HepG2 (cell line): Measurements from ENCODE around the gene STIP1. TPM values are rescaled to one million over a fixed set of nuclear protein-coding genes. Genes with fewer than 3 reads are reported as not detected.

Source experiments
- BHLHE40 ChIP-seq: IDR thresholded peaks from 2 replicates; pipeline ENCODE4 v1.6.1; 2011; ENCODE audit warnings: low read length, improper control_type of control experiment
- GABPA ChIP-seq, 2 experiments: IDR thresholded peaks; 2 replicates each; pipeline ENCODE4 v1.6.1; 2011 to 2016; ENCODE audit warnings: low read depth in 2 of 2, low read length in 1 of 2, missing biosample characterization in 1 of 2, missing genetic modification characterization in 1 of 2
- GTF2F1 ChIP-seq: fragments of 150-350 bp; IDR thresholded peaks from 2 replicates; pipeline ENCODE4 v1.6.1; 2014; ENCODE audit warnings: low read length
- KDM1A ChIP-seq: IDR thresholded peaks from 2 replicates; pipeline ENCODE4 v1.6.1; 2016; ENCODE audit warnings: missing compliant biosample characterization
- KDM5A ChIP-seq: fragments of 200-600 bp; sonication (generic); IDR thresholded peaks from 2 replicates; pipeline ENCODE4 v1.7.0; 2018; ENCODE audit warnings: antibody characterized with exemption, mild to moderate bottlenecking, low read length, borderline replicate concordance
- MED13 ChIP-seq: sonication (generic); formaldehyde crosslinking; IDR thresholded peaks from 2 replicates; pipeline ENCODE4 v1.5.0; 2020; ENCODE audit warnings: missing genetic modification reagents
- MIER3 ChIP-seq: IDR thresholded peaks from 2 replicates; pipeline ENCODE4 v1.6.1; 2016; ENCODE audit warnings: missing compliant biosample characterization, borderline replicate concordance
- NKX3-1 ChIP-seq: sonication (generic); formaldehyde crosslinking; IDR thresholded peaks from 2 replicates; pipeline ENCODE4 v1.5.0; 2020; ENCODE audit warnings: missing genetic modification reagents
- REXO4 ChIP-seq: sonication (generic); formaldehyde crosslinking; IDR thresholded peaks from 2 replicates; pipeline ENCODE4 v1.8.0; 2022; ENCODE audit warnings: missing genetic modification reagents, mild to moderate bottlenecking, borderline replicate concordance
- RFX3 ChIP-seq: IDR thresholded peaks from 2 replicates; pipeline ENCODE4 v1.6.1; 2016; ENCODE audit warnings: missing biosample characterization, missing genetic modification reagents
- SATB2 ChIP-seq: sonication (generic); formaldehyde crosslinking; IDR thresholded peaks from 2 replicates; pipeline ENCODE4 v1.5.0; 2020; ENCODE audit warnings: missing genetic modification reagents
- TSC22D2 ChIP-seq: sonication (generic); formaldehyde crosslinking; IDR thresholded peaks from 2 replicates; pipeline ENCODE4 v1.5.1; 2020; ENCODE audit warnings: missing genetic modification reagents, mild to moderate bottlenecking, borderline replicate concordance
- YEATS2 ChIP-seq: sonication (generic); formaldehyde crosslinking; IDR thresholded peaks from 2 replicates; pipeline ENCODE4 v1.4.0; 2020; ENCODE audit warnings: missing genetic modification reagents, borderline replicate concordance
- ZFP36L2 ChIP-seq: sonication (generic); formaldehyde crosslinking; IDR thresholded peaks from 2 replicates; pipeline ENCODE4 v1.4.0; 2020; ENCODE audit warnings: missing genetic modification reagents
- ZNF225 ChIP-seq: sonication (generic); formaldehyde crosslinking; IDR thresholded peaks from 2 replicates; pipeline ENCODE4 v1.4.0; 2020; ENCODE audit warnings: mild to moderate bottlenecking, missing genetic modification reagents
- ZNF335 ChIP-seq: sonication (generic); formaldehyde crosslinking; IDR thresholded peaks from 2 replicates; pipeline ENCODE4 v1.4.0; 2020; ENCODE audit warnings: missing genetic modification reagents
- ZNF343 ChIP-seq: sonication (generic); formaldehyde crosslinking; IDR thresholded peaks from 2 replicates; pipeline ENCODE4 v1.4.0; 2020; ENCODE audit warnings: mild to moderate bottlenecking, missing genetic modification reagents
- ZNF501 ChIP-seq: sonication (generic); formaldehyde crosslinking; IDR thresholded peaks from 2 replicates; pipeline ENCODE4 v1.5.1; 2020; ENCODE audit warnings: mild to moderate bottlenecking, moderate library complexity, missing genetic modification reagents
- ZNF850 ChIP-seq: sonication (generic); formaldehyde crosslinking; conservative IDR thresholded peaks from 2 replicates; pipeline ENCODE4 v1.9.0; 2021; ENCODE audit warnings: mild to moderate bottlenecking, missing genetic modification reagents
- ZSCAN29 ChIP-seq: sonication (generic); formaldehyde crosslinking; conservative IDR thresholded peaks from 2 replicates; pipeline ENCODE4 v1.4.0; 2020; ENCODE audit warnings: mild to moderate bottlenecking, missing genetic modification reagents
- polyA plus RNA-seq, 8 experiments: library from polyadenylated mRNA; depleted of rRNA in 3 of 8; stranded (reverse) in 7 of 8; unstranded in 1 of 8; fragments of >200 nt; fragmentation: Illumina TruSeq in 4 of 8; extraction: Trizol in 4 of 8; gene quantifications; 2 replicates each; pipeline versions ENCODE4 v1.2.1 to v1.2.3, GENCODE V29; 2011 to 2016; ENCODE audit warnings: low read depth in 4 of 8, missing spikeins in 1 of 8, mixed read lengths in 1 of 8; ENCODE audit not compliant: insufficient read depth in 1 of 8
- total RNA-seq, 5 experiments: library from RNA; depleted of rRNA; stranded (reverse); fragments of >200 nt; fragmentation: Illumina TruSeq; extraction: Trizol; gene quantifications; 2 replicates each; pipeline ENCODE4 v1.2.3, GENCODE V29; 2016; ENCODE audit warnings: low read depth in 1 of 5
- TF ChIP-seq, protein P1 (sequence below), 2 experiments: sonication (generic) in 1 of 2; formaldehyde crosslinking in 1 of 2; IDR thresholded peaks; 2 replicates each; pipeline versions ENCODE4 v1.4.0 to v1.6.1; 2018 to 2020; ENCODE audit warnings: missing genetic modification reagents in 2 of 2, borderline replicate concordance in 1 of 2, low read depth in 1 of 2, mild to moderate bottlenecking in 1 of 2, missing biosample characterization in 1 of 2
- TF ChIP-seq, protein P2 (sequence below): IDR thresholded peaks from 2 replicates; pipeline ENCODE4 v1.6.1; 2016; ENCODE audit warnings: missing compliant biosample characterization, missing genetic modification reagents, borderline replicate concordance
- TF ChIP-seq, protein P3 (sequence below): sonication (generic); formaldehyde crosslinking; IDR thresholded peaks from 2 replicates; pipeline ENCODE4 v1.4.0; 2020; ENCODE audit warnings: missing genetic modification reagents, low read depth, mild to moderate bottlenecking, borderline replicate concordance

STIP1 gene
- total and polyA plus RNA-seq, 2 of the 13 experiments (the other 11 are each of a cell fraction or from before 2014, with no cell fraction given), result 81.1 to 217 TPM

DNA sequence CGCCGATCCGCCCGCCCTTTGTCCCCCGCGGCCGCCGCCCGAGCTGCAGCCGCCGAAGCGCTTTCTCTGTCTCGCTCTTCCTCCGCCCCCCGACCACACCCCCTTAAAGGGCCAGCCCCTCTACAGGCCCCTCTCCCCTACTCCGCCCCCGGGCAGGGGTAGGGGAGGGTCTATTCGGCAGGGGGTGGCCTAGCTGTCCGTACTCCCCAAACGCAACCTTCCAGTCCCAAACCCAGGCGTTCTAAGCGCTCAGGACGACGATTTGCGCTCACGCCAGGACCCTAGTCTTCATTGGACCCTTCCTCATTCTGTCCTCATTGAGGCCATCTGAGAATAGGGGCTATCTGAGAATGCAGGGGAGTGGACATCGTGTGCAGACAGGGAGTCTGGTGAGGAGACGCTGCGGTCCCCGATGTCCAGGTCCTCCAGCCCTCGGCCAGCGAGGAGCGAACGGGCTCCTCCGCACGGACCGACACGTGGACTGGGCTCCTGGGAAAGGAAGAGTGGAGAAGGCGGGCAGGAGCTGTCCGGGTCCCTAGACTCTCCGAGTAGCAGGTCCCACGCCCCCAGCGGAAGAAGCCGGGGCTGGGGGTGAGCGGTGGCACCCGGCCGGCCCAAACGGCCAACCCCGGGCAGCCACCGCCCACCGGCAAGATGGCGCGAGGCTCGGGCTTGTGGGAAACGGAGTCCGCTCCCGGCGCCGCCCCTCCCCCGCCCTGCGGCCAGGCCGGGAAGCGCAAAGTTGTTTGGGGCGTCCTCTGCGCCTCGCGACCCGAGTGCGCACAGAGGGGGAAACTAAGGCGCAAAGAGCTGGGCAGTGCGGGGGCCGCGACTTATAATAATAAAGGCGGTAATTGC, 61.1 kb downstream of the STIP1 start, which contains the start of gene PPP1R14B (continued):
- TF ChIP-seq, protein P1, sequence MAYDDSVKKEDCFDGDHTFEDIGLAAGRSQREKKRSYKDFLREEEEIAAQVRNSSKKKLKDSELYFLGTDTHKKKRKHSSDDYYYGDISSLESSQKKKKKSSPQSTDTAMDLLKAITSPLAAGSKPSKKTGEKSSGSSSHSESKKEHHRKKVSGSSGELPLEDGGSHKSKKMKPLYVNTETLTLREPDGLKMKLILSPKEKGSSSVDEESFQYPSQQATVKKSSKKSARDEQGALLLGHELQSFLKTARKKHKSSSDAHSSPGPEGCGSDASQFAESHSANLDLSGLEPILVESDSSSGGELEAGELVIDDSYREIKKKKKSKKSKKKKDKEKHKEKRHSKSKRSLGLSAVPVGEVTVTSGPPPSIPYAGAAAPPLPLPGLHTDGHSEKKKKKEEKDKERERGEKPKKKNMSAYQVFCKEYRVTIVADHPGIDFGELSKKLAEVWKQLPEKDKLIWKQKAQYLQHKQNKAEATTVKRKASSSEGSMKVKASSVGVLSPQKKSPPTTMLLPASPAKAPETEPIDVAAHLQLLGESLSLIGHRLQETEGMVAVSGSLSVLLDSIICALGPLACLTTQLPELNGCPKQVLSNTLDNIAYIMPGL (CRISPR knock-in tag; IDR thresholded peaks at IDR 0.05; ENCODE audit: borderline replicate concordance in 1 of 2, low read depth in 1 of 2), result peak; percentile 24 to 44; a peak in 2 of 4 replicates
- TF ChIP-seq GTF2F1 (no peak), TSC22D2 (CRISPR knock-in tag) (no peak), ZFP36L2 (no peak), MIER3 (CRISPR knock-in tag) (no peak; the same call in 1 of the 2 replicates), BHLHE40 (no peak), ZNF850 (CRISPR knock-in tag) (no peak), KDM5A (peak; percentile 41; the same call in 1 of the 2 replicates), RFX3 (CRISPR knock-in tag) (no peak), ZNF343 (CRISPR knock-in tag) (no peak), NKX3-1 (CRISPR knock-in tag) (no peak), ZNF501 (CRISPR knock-in tag) (peak; percentile 76), YEATS2 (CRISPR knock-in tag) (no peak; the same call in 1 of the 2 replicates), ZNF335 (CRISPR knock-in tag) (peak; percentile 66; the same call in 1 of the 2 replicates), REXO4 (no peak), ZNF225 (CRISPR knock-in tag) (no peak; the same call in 1 of the 2 replicates), ZSCAN29 (CRISPR knock-in tag) (no peak), SATB2 (CRISPR knock-in tag) (no peak), MED13 (CRISPR knock-in tag) (no peak), GABPA (IDR thresholded peaks at IDR 0.05; ENCODE audit: low read depth, low read length) (no peak), GABPA (CRISPR knock-in tag; IDR thresholded peaks at IDR 0.05; ENCODE audit: low read depth) (peak; percentile 57; the same call in 1 of the 2 replicates), KDM1A (CRISPR knock-in tag) (no peak)
- TF ChIP-seq, protein P2, sequence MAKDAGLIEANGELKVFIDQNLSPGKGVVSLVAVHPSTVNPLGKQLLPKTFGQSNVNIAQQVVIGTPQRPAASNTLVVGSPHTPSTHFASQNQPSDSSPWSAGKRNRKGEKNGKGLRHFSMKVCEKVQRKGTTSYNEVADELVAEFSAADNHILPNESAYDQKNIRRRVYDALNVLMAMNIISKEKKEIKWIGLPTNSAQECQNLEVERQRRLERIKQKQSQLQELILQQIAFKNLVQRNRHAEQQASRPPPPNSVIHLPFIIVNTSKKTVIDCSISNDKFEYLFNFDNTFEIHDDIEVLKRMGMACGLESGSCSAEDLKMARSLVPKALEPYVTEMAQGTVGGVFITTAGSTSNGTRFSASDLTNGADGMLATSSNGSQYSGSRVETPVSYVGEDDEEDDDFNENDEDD (CRISPR knock-in tag), result no peak; the same call in 1 of the 2 replicates
- TF ChIP-seq, protein P3, sequence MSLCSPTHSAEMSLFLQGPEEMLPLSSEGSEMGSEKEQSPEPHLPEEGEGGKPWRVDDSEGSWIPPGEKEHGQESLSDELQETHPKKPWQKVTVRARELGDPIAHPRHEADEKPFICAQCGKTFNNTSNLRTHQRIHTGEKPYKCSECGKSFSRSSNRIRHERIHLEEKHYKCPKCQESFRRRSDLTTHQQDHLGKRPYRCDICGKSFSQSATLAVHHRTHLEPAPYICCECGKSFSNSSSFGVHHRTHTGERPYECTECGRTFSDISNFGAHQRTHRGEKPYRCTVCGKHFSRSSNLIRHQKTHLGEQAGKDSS (CRISPR knock-in tag), result no peak
